Embryonic facial prominence (tissue), 1 donor: ENCODE results near the gene KBTBD3.
"Not testable (repeated sequence)": the region's sequence is repeated elsewhere in the genome, so short reads cannot be mapped to it uniquely, and the experiment has no call there.

Source experiments
- DNase-seq: peaks from one replicate; pipeline ENCODE4 v3.0.0-alpha.2; 2016; ENCODE audit errors: extremely low spot score

Gene KBTBD3

DNA sequence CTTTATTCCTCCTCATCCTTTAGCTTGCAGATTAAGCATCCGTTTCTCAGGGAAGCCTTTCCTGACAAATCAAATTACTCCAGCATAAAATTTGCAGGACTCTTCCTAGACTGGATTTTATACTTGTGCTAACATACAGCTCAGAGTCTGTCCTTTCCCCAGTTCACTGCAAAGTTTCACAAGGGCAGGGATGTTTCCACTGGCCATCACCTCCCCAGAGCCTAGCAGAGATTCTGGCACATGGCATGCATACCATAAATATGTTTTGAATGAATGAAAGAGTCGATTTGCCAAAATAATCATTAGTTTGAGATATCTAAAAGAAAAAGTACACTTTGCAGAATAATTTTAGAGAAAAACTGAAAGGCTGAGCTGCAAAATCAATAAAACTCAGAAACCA, 65.7 kb downstream of the KBTBD3 start:
- DNase-seq = no peak

DNA sequence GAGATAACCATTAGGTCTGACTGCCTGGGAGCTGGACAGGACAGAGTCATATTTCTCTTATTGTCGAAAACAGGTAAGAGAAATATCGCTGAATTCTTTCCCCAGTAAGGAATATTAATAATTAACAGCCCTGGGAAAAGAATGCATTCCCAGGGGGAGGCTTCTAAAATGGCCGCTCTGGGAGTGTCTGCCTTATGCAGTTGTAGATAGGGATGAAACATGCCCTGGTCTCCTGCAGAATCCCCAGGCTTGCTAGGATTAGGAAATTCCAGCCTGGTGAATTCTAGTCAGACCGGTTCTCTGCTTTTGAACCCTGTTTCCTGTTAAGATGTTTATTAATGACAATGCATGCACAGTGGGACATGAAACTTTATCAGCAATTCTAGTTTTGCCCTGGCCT, 74.1 kb downstream of the KBTBD3 start:
- DNase-seq = not testable (repeated sequence)

DNA sequence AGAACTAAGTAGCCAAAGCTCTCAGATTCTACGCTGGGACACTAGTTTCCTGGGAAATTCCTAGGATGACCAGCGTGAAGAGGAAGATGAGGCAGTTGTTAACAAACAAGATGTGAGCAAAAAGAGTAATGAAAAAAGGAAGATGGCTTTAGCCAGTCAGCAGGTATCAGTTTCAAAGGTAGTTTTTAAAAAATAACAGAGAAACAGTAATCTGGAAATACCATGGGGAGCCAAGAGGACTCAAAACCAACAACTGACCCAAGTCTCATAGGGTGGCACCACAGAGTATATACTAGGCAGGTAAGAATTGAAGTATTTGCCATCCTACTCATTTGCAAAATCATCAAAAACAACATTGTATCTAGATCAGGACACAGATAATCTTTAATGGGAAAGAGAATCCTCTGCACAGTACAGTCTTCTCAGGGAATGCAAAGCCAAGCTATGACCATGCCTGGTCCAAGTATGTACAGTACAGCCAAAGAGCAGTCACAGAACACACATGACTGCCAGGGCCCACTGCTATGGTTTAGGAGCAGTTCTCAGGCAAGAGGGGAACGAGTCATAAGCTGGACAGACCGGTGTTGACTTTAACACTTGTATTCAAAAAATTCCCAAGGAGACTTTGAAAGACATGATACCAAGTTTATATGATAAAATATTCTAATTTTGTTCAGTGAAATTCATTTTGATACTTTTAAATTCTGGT, 75.7 kb downstream of the KBTBD3 start:
- no peak for DNase-seq
